HFFc6 (cell line): Measurements from ENCODE around the gene LEF1. TPM values are rescaled to one million over a fixed set of nuclear protein-coding genes. Genes with fewer than 3 reads are reported as not detected.

ENCODE experiments used
- DNase-seq: peaks from one replicate; pipeline ENCODE4 v3.0.0-alpha.2; 2018
- H3K27ac Mint-ChIP-seq: 2 replicates; pipeline ENCODE4 v1.8.0; 2020; ENCODE audit warnings: mild to moderate bottlenecking, mixed read lengths
- H3K27me3 Mint-ChIP-seq: 2 replicates; pipeline ENCODE4 v1.8.0; 2021; ENCODE audit warnings: mild to moderate bottlenecking, moderate library complexity, mixed read lengths; ENCODE audit not compliant: insufficient read depth
- H3K36me3 Mint-ChIP-seq: 2 replicates; pipeline ENCODE4 v1.8.0; 2021; ENCODE audit warnings: low read depth, mixed read lengths
- H3K4me1 Mint-ChIP-seq: 2 replicates; pipeline ENCODE4 v1.8.0; 2020; ENCODE audit warnings: low read depth, mixed read lengths
- H3K4me3 Mint-ChIP-seq: 2 replicates; pipeline ENCODE4 v1.8.0; 2020; ENCODE audit warnings: mild to moderate bottlenecking, moderate library complexity, mixed read lengths
- H3K9me3 Mint-ChIP-seq: 2 replicates; pipeline ENCODE4 v1.8.0; 2020; ENCODE audit warnings: mild to moderate bottlenecking, mixed read lengths
- CTCF ChIP-seq: fragments of 200-600 bp; sonication (generic); IDR thresholded peaks from 2 replicates; pipeline ENCODE4 v1.5.0; 2021; ENCODE audit warnings: antibody characterized with exemption, mild to moderate bottlenecking
- total RNA-seq, 6 experiments: library from RNA; stranded (reverse); fragmentation: NEBNext Ultra II Directional; extraction: Animal tissue kit (Norgen Biotek cat#: 25700); gene quantifications; 2 replicates in 1 of 6; 3 replicates in 5 of 6; pipeline ENCODE4 v1.2.3, GENCODE V29; 2021

The LEF1 gene
- total RNA-seq, 6 experiments from 2014 or later: 0.22 to 0.37 (median 0.31) TPM; not detected in 3

GRCh38 chr4:108201774-108202173 lies 33.0 kb upstream of the LEF1 start:
- Mint-ChIP-seq H3K4me3 (no peak overlapping the region), H3K27ac (no peak overlapping the region)

GRCh38 chr4:108199881-108200280 lies 31.1 kb upstream of the LEF1 start:
- H3K27ac Mint-ChIP-seq: no peak overlapping the region
- H3K9me3 Mint-ChIP-seq: peaks cover 8% of the 10 kb centered on the region; the same call in 1 of the 2 replicates
- H3K27me3 Mint-ChIP-seq: peaks cover 2% of the 10 kb centered on the region; the same call in 1 of the 2 replicates
- H3K4me3 Mint-ChIP-seq: no peak overlapping the region
- TF ChIP-seq CTCF: no peak
- H3K4me1 Mint-ChIP-seq: no peaks in the 10 kb centered on the region
- no peak for DNase-seq
- H3K36me3 Mint-ChIP-seq: no peaks in the 10 kb centered on the region

More at GRCh38 chr4:108201774-108202173, 33.0 kb upstream of the LEF1 start:
- Mint-ChIP-seq H3K36me3 (no peaks in the 10 kb centered on the region), H3K4me1 (no peaks in the 10 kb centered on the region), H3K9me3 (peaks cover 8% of the 10 kb centered on the region; the same call in 1 of the 2 replicates), H3K27me3 (peaks cover 5% of the 10 kb centered on the region)
- no peak for DNase-seq
- no peak for TF ChIP-seq CTCF

- no peak for DNase-seq
- no peaks in the 10 kb centered on the region for H3K36me3 Mint-ChIP-seq
- H3K27me3 Mint-ChIP-seq: peaks cover 11% of the 10 kb centered on the region
- no peaks in the 10 kb centered on the region for H3K9me3 Mint-ChIP-seq
- H3K4me3 Mint-ChIP-seq: no peak overlapping the region
- TF ChIP-seq CTCF: no peak
- H3K27ac Mint-ChIP-seq: no peak overlapping the region
- H3K4me1 Mint-ChIP-seq: no peaks in the 10 kb centered on the region
Observed at GRCh38 chr4:108193886-108194672, 25.3 kb upstream of the LEF1 start.

GRCh38 chr4:108192935-108193334 lies 24.2 kb upstream of the LEF1 start:
- Mint-ChIP-seq H3K36me3 (no peaks in the 10 kb centered on the region), H3K27me3 (peaks cover 11% of the 10 kb centered on the region), H3K4me3 (no peak overlapping the region), H3K4me1 (no peaks in the 10 kb centered on the region), H3K9me3 (no peaks in the 10 kb centered on the region), H3K27ac (no peak overlapping the region)
- no peak for TF ChIP-seq CTCF
- DNase-seq: no peak

GRCh38 chr4:108192056-108192455 lies 23.3 kb upstream of the LEF1 start:
- no peak for TF ChIP-seq CTCF
- H3K9me3 Mint-ChIP-seq: no peaks in the 10 kb centered on the region
- H3K27ac Mint-ChIP-seq: no peak overlapping the region
- no peak overlapping the region for H3K4me3 Mint-ChIP-seq
- H3K4me1 Mint-ChIP-seq: no peaks in the 10 kb centered on the region
- DNase-seq: no peak
- H3K27me3 Mint-ChIP-seq: peaks cover 11% of the 10 kb centered on the region
- no peaks in the 10 kb centered on the region for H3K36me3 Mint-ChIP-seq
